Fibroblast of skin of left quadriceps (primary cell): ENCODE data around the gene UTS2R.
"Not testable (repeated sequence)": the region's sequence is repeated elsewhere in the genome, so short reads cannot be mapped to it uniquely, and the experiment has no call there.

ENCODE experiments used
- DNase-seq, 2 experiments: peaks; one replicate each; pipeline ENCODE4 v3.0.0-alpha.2; 2013; ENCODE audit warnings: low read depth in 2 of 2

The UTS2R gene

DNA sequence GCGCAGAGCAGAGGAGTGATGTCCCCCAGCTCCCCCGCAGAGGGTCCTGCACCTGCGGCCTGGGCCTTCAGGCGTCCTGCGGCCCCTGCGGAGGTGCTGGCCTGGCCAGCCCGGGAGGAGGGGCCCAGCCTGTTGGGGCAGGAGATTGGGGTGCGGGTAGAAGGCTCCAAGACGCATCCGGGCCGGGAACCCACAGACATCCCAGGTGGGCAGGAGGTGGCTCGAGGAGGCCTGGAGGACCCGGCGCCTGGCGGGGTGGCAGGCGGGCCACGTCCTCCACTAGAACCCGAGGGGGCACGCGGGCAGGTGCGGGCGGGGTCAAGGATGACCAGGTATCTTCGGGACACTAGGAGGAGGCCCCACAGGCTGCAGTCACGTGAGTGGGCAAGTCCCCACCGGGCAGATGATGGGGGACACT is 37.4 kb upstream of the UTS2R start:
- DNase-seq = no peak

GRCh38 chr17:82334622-82335394 is 36.8 kb upstream of the UTS2R start:
- DNase-seq = no peak

GRCh38 chr17:82338858-82339633 is 32.5 kb upstream of the UTS2R start:
- peak; percentile 54 to 57 for DNase-seq

- no peak for DNase-seq
These were observed 31.7 kb upstream of the UTS2R start for GRCh38 chr17:82339634-82340580.

- no peak for DNase-seq
These were observed 29.0 kb upstream of the UTS2R start for GRCh38 chr17:82342361-82343079.

- no peak for DNase-seq
These were observed 28.0 kb upstream of the UTS2R start for GRCh38 chr17:82343560-82343959.

- no peak for DNase-seq
These were observed 27.2 kb upstream of the UTS2R start for GRCh38 chr17:82344175-82344907.

GRCh38 chr17:82345151-82345976 is 26.2 kb upstream of the UTS2R start:
- no peak for DNase-seq

DNA sequence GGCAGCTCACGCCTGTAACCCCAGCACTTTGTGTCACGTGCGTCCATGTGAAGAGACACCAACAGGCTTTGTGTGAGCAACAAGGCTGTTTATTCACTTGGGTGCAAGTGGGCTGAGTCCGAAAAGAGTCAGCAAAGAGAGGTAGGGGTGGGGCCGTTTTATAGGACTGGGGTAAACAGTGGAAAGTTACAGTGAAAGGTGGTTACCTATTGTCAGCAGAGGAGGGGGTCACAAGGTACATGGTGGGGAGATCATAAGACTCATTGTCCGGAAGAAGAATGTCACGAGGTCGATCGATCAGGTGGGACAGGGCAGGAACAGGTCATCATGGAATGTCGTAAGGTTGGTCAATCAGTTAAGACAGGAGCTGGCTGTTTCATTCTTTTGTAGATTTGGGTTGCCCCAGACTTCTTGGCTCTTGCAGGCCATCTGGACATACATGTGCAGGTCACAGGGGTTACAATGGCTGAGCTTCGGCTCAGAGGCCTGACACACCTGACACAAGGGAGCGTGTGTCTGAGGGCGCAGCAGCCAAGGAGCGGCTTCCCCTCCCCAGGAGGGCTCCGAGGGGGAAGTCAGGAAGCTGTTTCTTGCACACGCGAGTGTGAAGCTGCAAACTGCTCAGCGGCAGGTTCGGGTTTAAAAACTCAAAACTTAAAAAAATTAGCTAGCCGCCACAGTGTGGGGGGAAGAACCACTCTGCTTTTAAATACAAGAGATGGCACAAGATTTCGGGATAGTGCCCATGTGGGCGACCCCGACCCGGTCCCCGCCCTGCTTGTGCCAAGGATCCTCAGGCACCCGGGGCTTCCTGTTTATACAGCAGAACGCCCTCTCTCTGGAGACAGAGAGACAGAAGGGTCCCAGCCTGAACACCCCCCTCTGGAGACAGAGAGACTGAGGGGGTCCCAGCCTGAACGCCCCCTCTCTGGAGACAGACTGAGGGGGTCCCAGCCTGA is 24.9 kb upstream of the UTS2R start:
- no peak for DNase-seq

DNA sequence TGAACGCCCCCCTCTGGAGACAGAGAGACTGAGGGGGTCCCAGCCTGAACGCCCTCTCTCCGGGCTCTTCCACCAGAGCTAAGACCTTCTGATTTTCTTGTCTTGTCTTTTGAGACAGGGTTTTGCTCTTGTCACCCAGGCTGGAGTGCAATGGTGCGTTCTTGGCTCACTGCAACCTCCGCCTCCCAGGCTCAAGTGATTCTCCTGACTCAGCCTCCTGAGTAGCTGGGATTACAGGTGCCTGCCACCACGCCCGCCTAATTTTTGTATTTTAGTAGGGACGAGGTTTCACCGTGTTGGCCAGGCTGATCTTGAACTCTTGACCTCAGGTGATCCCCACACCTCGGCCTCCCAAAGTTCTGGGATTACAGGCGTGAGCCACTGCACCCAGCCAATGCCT is 23.6 kb upstream of the UTS2R start:
- DNase-seq = not testable (repeated sequence)

DNA sequence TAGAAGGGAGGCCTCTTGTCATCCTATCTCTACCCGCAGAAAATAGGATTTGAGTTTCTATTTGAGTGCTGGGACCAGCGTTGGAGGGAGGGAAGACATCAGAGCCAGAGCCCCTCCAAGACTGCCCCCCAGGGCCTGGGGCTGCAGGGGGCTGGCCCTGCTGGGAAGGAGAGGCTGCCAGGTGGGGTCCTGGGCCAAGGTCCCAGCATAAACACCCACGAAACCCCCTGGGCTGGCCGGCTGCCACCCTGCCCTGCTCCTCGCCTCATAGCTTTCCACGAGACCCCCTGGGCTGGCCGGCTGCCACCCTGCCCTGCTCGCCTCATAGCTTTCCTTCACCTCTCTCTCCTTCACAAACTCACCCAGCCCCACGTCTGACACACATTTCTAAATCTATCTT is 23.1 kb upstream of the UTS2R start:
- no peak for DNase-seq

DNA sequence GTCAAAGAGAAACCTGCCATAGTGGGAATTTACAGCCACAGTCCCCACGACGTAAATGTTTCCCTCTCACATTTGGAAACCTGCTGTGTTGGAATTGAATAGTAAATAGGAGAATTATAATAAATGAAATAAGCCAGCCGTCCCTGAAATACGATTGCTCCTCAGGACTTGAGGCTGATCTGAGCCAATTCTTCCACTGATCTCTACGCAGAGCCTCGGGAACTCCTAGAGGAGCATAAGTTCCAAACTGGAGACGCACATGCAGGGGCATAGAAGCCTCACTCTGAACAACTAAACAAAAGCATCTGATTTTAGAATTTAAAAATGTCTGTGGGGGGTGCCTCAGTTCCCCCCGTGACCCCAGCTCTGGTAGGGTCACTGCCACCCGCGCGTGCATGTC is 22.7 kb upstream of the UTS2R start:
- DNase-seq = no peak

DNA sequence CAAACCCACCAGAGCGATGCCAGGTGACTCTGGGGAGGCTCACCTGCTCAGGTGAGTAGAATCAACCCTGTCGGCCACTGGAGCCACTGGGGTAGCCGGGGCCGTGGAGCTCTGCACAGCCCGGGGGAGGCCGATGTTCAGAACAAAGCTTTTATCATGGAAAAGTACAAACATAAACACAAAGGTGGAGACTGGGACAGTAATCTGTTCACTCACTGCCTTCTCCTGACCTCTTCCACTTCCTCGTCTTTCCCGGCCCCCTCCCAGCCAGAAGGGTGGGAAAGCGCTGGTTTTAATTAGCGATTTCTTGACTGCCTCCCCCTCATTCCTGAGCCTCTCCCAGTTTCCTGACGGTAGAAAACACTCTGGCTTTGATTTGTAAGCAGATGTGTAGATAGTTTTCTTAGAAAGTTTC is 22.3 kb upstream of the UTS2R start:
- peak; percentile 72 to 74 for DNase-seq

- no peak for DNase-seq
These were observed 21.2 kb upstream of the UTS2R start for GRCh38 chr17:82350182-82351030.

- DNase-seq = no peak
These were observed 20.3 kb upstream of the UTS2R start for GRCh38 chr17:82351254-82351712.

DNA sequence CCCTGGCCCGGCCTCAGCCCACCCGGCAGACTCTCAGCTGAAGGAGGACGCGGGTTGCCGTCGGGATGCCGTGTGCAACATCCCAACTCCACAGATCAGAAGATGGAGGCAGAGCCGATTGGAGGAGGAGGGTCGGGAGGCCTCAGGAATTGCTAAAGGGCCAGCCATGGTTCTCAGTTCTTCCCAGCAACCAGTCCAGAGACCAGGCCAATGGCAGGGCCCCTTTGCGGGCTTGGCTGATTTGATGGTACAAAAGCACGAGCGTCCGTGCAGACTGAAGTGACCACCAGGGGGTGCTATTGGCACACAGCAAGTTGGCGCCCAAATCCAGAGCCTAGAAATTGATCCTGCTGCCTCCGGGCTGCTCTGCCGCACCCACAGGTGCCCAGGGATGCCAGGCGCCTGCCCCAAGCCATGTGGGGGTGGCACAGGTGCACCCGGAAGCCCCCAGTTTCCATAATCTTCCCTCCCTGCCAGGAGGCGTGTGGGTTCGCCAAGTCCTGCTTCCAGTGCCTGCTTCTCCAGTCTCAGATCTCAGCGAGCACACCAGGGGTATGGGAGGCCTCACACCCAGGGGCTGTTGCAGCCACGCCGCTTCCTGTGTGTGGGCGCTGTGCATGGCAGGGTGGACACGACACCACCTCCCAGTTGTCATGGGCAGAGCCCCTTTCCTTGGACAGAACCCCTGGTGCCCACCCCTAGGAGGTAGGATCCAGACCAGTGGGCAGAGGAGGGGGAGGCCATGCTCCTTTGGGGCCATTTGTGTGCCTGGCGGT is 19.7 kb upstream of the UTS2R start:
- DNase-seq = peak; percentile 52 to 56

- no peak for DNase-seq
These were observed 18.1 kb upstream of the UTS2R start for GRCh38 chr17:82353484-82353883.
